ENCODE data around the gene EPHA5.

The EPHA5 gene

GRCh38 chr4:65623506-65623905 is 46.8 kb downstream of the EPHA5 start:
- Histone ChIP-seq H3K27ac (ENCODE audit: extremely low read depth, low read depth, low read length) (no peak overlapping the region), H3K9me3 (ENCODE audit: control insufficient read depth, insufficient read depth, low read depth, low read length) (no peaks in the 10 kb centered on the region), H3K36me3 (ENCODE audit: control insufficient read depth in 2 of 2, insufficient read depth in 1 of 2, low read length in 2 of 2) (no peaks in the 10 kb centered on the region), H3K4me1 (ENCODE audit: control insufficient read depth, insufficient read depth, low read length) (no peaks in the 10 kb centered on the region), H3K4me3 (ENCODE audit: low read depth, low read length) (no peak overlapping the region)
- TF ChIP-seq HOXA7 (CRISPR knock-in tag; IDR thresholded peaks at IDR 0.05; ENCODE audit: borderline replicate concordance) (no peak), ZNF585B (tag by site-specific recombination; IDR thresholded peaks at IDR 0.05) (no peak), MEIS1 (CRISPR knock-in tag; IDR thresholded peaks at IDR 0.05; ENCODE audit: borderline replicate concordance) (no peak), ZSCAN16 (tag by site-specific recombination; IDR thresholded peaks at IDR 0.05) (no peak), ZNF133 (tag by site-specific recombination; IDR thresholded peaks at IDR 0.05) (no peak)
- POLR2A ChIA-PET = interaction anchor here (0.7 kb wide), 1 partner anchor 177 kb away, joined by 4 read pairs; no protein-coding TSS in a partner anchor
- CTCF ChIA-PET = no interaction called here

- CTCF ChIA-PET = no interaction called here
- Histone ChIP-seq H3K36me3 (ENCODE audit: control insufficient read depth in 2 of 2, insufficient read depth in 1 of 2, low read length in 2 of 2) (no peaks in the 10 kb centered on the region), H3K4me3 (ENCODE audit: low read depth, low read length) (no peak overlapping the region), H3K9me3 (ENCODE audit: control insufficient read depth, insufficient read depth, low read depth, low read length) (no peaks in the 10 kb centered on the region), H3K4me1 (ENCODE audit: control insufficient read depth, insufficient read depth, low read length) (no peaks in the 10 kb centered on the region), H3K27ac (ENCODE audit: extremely low read depth, low read depth, low read length) (no peak overlapping the region)
- TF ChIP-seq ZNF266 (tag by site-specific recombination; IDR thresholded peaks at IDR 0.05; ENCODE audit: low read depth) (no peak), ZNF544 (tag by site-specific recombination; IDR thresholded peaks at IDR 0.05) (no peak), ZNF670 (tag by site-specific recombination; IDR thresholded peaks at IDR 0.05; ENCODE audit: low read depth) (no peak)
- POLR2A ChIA-PET = no interaction called here
These were observed 52.9 kb downstream of the EPHA5 start for GRCh38 chr4:65617416-65617815.

GRCh38 chr4:65604515-65604914 is 65.8 kb downstream of the EPHA5 start:
- CTCF ChIA-PET = no interaction called here
- H3K4me3 ChIP-seq (ENCODE audit: low read depth, low read length) = no peak overlapping the region

More at GRCh38 chr4:65604515-65604914, 65.8 kb downstream of the EPHA5 start:
- POLR2A ChIA-PET = no interaction called here
- TF ChIP-seq ZNF558 (tag by site-specific recombination; IDR thresholded peaks at IDR 0.05) (no peak), EGR2 (tag by site-specific recombination; IDR thresholded peaks at IDR 0.05; ENCODE audit: low read depth) (no peak), ZSCAN23 (tag by site-specific recombination; IDR thresholded peaks at IDR 0.05) (no peak), ZNF280C (tag by site-specific recombination; IDR thresholded peaks at IDR 0.05) (no peak), HIC1 (tag by site-specific recombination; IDR thresholded peaks at IDR 0.05) (no peak), ZNF473 (tag by site-specific recombination; IDR thresholded peaks at IDR 0.05) (no peak), ZNF654 (tag by site-specific recombination; IDR thresholded peaks at IDR 0.05; ENCODE audit: low read depth) (no peak), ZNF398 (tag by site-specific recombination; IDR thresholded peaks at IDR 0.05) (no peak), ZNF221 (tag by site-specific recombination; IDR thresholded peaks at IDR 0.05; ENCODE audit: borderline replicate concordance) (no peak), ZNF561 (tag by site-specific recombination; IDR thresholded peaks at IDR 0.05; ENCODE audit: borderline replicate concordance) (no peak), ZBTB17 (tag by site-specific recombination; IDR thresholded peaks at IDR 0.05) (no peak), ZNF544 (tag by site-specific recombination; IDR thresholded peaks at IDR 0.05) (no peak), ZNF501 (tag by site-specific recombination; IDR thresholded peaks at IDR 0.05) (no peak), ZNF133 (tag by site-specific recombination; IDR thresholded peaks at IDR 0.05) (no peak), ZNF555 (tag by site-specific recombination; conservative IDR thresholded peaks at IDR 0.05) (no peak)
- Histone ChIP-seq H3K36me3 (ENCODE audit: control insufficient read depth in 2 of 2, insufficient read depth in 1 of 2, low read length in 2 of 2) (no peaks in the 10 kb centered on the region), H3K27ac (ENCODE audit: extremely low read depth, low read depth, low read length) (no peak overlapping the region), H3K4me1 (ENCODE audit: control insufficient read depth, insufficient read depth, low read length) (no peaks in the 10 kb centered on the region), H3K9me3 (ENCODE audit: control insufficient read depth, insufficient read depth, low read depth, low read length) (no peaks in the 10 kb centered on the region)

Data from HEK293 (cell line).